Loucy (cell line): ENCODE measurements around the gene MAN2A1.

ENCODE experiments used
- CTCF ChIP-seq: fragments of 200-600 bp; sonication (generic); conservative IDR thresholded peaks from 2 replicates; pipeline ENCODE4 v1.5.1; 2014; ENCODE audit warnings: mild to moderate bottlenecking, antibody characterized with exemption, low read length
- EZH2phosphoT487 ChIP-seq: fragments of 200-600 bp; IDR thresholded peaks from 2 replicates; pipeline ENCODE4 v1.6.1; 2018; ENCODE audit warnings: antibody characterized with exemption, mild to moderate bottlenecking, moderate library complexity, borderline replicate concordance

DNA sequence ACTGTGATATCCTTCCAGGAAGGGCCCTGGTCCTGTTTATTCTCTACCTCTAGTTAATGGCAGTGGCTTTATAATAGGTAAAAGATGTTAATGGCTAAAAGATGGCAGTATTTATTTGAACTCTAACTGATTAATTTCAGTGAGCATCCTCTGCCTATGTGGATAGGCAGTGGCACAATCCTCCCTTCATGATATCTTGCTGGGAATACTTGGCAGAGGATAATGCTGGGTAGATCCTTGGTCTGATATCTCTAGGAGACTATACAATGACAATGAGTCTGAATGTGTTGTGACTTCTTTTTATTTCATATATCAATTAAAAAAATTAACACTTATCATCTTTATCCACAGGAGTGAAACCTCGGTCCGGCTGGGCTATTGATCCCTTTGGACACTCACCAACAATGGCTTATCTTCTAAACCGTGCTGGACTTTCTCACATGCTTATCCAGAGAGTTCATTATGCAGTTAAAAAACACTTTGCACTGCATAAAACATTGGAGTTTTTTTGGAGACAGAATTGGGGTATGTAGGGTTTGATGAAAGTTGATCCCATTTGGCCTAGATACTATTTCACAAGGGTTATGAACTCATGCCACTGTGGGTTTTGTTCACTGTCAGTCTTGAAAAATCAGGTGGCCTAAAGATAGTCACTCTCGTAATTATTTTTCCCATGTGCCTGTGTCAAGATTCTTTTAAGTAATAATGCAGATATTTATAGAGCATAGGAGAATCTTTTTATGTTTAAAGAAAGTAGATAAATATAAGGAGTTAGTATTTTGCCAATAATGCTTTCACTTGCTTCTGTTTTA is 77.7 kb downstream of the MAN2A1 start:
- no peak for TF ChIP-seq CTCF
- TF ChIP-seq EZH2phosphoT487: no peak
